GM21528 (cell line): ENCODE data around the gene FMNL3.

ENCODE experiments used
- ATAC-seq: cut with Tn5 transposase; IDR thresholded peaks from one replicate; pipeline ENCODE4 v1.9.1; 2021; ENCODE audit warnings: mild to moderate bottlenecking, moderate library complexity; ENCODE audit not compliant: unreplicated experiment, low FRiP score

FMNL3 gene

GRCh38 chr12:49658276-49658675, 48.9 kb downstream of the FMNL3 start:
- no peak for ATAC-seq

GRCh38 chr12:49655595-49656236, 51.5 kb downstream of the FMNL3 start:
- no peak for ATAC-seq

DNA sequence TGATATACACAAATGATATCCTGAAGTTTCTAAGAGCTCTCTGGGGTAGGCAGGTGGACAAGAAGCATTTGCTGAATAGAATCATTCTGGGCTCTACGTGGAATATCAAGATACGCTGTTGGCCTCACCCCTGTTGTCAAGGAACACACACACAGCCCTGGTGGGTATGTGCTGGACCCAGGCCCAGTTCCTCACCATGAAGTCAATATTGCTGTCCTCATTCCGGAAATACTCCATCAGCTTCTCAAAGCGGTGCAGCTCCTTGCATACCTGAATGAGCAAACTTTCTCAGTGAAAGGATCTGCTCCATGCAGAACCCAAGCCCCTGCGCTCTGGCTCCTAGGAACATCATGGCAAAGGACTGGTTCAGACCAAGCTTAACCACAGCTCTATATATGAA, 52.5 kb downstream of the FMNL3 start:
- ATAC-seq = no peak

DNA sequence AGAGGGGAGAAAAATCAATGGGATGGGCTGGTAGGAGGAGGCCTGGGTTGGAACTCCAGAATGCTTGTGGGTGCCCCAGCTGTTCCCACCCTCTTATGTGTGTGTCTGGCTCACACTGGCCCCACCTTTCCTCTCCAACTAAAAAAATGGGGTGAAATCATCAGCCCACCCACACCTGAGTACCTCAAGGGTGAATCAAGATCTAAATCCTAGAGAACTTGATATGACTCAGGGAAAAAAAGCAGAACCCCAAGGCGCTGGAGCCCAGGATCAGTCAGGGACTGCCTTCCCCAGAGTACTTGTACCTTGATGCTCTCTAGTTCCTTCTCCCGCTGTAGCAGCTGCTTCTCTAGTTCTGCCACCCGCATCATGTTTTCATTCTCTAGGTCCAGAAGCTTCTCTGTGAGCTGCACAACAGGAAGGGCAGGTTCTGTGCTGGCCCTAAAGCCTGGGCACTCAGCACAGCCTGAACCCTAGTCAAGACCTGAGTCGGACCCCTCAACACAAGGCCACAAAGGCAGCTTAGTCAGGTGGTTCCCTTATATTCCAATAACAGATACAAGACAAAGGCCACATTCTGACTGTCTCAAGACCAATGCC, 54.2 kb downstream of the FMNL3 start:
- no peak for ATAC-seq

- no peak for ATAC-seq
Observed at GRCh38 chr12:49651855-49652254, 55.4 kb downstream of the FMNL3 start.

DNA sequence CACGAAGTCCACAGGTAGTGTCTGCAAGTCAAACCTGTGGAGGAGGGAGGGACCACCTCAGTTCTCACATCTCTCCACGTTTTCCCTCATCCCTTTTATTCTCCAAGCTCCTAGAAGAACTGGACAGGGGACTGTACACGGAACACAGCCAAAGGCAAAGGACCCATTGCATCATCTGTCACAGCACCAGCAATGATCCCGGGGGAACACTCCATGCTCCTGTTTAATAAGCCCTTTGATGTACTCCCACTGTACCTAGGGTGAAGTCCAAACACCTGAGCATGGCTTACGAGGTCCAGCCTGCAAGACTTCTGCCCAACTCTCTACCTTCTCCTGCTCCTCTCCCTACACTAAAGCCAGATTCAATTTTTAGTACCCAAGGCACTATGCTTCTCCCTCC, 57.3 kb downstream of the FMNL3 start:
- ATAC-seq = no peak

DNA sequence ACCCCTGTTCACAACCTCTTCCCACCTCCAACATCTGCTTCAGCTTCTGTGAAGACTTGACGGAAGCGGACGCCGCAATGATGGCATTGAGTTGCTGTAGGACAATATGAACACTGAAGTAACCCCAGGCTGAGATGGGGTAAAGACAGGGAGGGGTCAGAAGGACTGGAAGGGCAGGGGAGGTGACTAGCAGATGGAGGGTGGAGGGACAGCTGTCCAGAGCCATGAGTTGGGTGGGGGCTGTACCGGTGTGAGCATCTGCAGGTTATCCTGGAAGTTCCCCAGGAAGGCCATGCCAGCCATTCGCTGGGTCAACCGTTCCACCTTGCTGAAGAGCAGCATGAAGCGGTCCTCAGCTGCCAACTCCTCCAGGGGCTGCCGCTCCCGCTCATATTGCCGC, 57.8 kb downstream of the FMNL3 start:
- ATAC-seq = no peak

- no peak for ATAC-seq
Observed at GRCh38 chr12:49648712-49649003, 58.5 kb downstream of the FMNL3 start.

DNA sequence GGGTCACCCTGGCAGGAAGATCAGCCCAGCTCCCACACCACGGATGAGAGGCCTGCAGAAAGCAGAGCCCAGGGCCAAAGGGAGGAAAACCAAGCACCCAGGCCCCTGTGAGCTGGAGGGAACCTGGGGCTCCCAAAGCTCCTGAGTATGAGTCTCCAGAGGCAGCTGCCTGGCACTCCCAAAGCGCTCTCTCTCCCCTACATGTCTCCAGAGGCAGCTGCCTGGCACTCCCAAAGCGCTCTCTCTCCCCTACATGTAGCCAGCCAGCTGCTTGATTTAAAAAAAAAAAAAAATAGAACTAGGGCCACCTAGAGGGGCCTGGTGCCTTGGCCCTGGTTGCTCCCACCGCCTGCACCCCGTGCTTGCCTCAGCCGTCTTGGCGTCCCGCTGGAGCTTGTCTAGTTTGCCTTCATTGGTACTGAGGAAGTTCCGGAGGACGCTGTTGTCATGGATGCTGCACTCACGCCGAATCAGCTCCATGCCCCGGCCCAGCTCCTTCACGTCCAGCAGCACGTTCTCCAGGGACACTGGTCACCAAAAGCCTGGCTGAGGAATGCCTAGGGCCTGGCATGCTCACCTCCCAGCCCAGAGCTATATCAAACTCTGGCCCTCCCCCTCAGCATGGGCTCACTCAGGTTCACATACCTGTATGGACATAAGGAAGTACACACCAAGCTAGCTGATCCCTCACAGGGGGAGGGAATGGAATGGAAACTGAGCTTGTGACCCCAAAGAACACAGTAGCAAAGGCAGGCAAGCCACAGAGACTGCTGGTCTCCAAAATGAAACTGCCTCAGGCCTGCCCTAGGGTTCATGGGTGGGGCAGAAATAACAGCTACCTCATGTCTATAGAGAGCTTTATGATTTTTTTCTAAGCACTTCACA, 59.1 kb downstream of the FMNL3 start:
- ATAC-seq = no peak

DNA sequence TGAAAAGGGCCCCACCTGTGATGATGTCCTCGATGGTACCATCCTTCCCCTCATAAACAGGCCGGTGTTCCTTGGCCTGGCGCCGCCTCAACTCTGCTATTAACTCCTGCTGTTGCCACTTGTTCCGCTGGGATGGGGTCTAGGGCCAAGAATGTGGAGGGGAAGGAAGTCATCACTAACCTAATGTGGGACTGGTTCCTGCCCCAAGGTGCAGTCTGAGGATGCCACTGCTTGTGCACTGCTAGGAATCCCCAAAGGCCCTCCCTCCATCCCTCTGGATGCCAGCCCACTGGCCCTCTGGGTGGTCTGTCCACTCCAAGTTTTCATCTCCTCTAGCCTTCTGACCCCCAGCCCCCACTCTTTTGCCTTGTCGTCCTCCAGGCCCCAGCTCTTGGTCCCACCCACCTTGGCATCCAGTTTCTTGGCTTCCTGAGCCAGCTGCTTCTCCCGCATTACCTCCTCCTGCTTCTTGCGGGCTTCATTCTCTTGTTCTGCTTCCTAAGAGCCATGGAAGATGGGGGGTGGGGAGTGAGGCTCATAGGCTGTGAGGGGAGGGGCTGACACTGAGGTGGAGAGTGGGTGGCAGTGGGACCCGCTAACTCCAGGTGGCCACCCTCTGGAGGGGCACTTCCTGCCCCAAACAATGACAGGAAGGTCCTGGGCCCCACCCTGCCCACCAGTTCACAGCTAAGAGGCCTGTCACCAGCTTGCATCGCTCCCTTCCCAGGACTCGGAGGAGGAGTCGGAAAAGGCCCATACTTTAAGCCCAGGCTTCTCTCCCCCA, 60.1 kb downstream of the FMNL3 start:
- ATAC-seq = no peak

DNA sequence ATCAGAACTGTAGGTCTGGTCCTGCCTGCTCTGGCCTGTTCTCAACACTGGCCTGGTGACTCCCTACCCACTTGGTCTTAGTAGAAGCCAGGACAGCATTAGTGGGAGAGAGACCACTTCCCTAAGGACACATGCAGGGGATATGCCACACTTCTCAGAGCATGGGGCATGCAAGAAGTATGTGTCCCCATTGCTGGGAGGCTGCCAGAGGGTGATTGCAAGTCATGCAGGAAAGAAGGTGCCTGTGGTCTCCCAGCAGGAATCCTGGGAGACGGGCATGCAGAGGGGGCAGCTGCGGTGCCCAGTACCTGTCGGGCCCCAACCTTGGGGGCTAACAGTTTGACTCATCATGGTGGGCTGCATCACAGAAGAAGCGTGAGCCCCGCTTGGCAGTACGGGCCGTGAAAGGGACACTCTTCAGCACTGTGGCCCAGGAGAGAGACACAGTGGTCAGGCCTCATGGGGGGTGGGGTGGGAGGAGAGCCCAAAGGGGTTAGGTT, 60.8 kb downstream of the FMNL3 start:
- ATAC-seq = no peak

GRCh38 chr12:49645146-49646039, 61.8 kb downstream of the FMNL3 start:
- ATAC-seq = no peak

DNA sequence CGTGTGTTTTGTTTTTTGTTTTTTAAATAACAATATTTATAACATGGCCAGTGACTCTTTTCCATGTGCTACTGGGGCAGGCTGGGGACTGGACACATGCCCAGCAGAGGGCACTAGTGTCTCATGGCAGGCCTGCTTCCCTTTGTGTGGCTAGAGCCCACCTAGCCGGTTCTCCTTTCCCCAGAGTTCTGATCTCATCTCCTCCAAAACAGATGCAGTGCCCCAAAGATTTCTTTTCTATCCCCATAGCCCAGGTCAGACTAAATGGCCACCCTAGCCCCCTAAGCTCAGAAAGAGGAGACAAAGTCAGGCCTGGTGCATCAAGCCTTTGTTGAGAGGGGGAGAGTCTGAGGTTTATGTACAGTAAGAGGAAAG, 62.6 kb downstream of the FMNL3 start:
- ATAC-seq = no peak

DNA sequence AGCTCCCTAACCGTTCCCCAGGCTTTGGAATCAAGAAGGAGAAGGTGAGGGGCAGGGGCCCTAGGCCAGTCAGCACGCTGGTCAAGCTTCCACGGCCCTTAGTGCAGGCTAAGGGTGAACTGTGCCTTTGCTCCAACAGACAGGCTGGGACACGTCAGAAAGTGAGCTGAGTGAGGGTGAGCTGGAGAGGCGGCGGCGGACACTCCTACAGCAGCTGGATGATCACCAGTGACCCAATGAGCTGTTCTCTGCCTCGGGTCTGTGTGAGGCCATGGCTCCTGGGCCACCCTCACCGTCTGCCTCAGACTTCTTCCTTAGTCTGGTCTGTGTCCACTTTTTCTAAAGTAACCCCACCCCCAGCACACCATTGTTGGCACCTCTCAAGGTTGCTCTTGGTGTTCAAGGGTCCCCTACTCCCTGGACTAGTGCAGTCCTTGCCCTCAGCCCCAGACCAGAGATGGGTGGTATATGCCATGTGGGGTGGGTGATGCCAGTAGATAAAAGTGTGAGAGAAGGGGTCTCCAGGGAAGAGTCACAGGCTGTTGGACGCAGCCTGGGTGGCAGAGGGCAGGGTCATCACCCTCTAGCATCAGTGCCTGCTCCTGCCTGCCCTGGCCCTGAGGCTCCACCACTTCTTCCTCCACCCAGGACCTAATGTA, 63.1 kb downstream of the FMNL3 start:
- no peak for ATAC-seq

GRCh38 chr12:49643135-49643534, 64.1 kb downstream of the FMNL3 start:
- ATAC-seq = no peak

GRCh38 chr12:49642370-49642802, 64.8 kb downstream of the FMNL3 start:
- ATAC-seq = no peak

DNA sequence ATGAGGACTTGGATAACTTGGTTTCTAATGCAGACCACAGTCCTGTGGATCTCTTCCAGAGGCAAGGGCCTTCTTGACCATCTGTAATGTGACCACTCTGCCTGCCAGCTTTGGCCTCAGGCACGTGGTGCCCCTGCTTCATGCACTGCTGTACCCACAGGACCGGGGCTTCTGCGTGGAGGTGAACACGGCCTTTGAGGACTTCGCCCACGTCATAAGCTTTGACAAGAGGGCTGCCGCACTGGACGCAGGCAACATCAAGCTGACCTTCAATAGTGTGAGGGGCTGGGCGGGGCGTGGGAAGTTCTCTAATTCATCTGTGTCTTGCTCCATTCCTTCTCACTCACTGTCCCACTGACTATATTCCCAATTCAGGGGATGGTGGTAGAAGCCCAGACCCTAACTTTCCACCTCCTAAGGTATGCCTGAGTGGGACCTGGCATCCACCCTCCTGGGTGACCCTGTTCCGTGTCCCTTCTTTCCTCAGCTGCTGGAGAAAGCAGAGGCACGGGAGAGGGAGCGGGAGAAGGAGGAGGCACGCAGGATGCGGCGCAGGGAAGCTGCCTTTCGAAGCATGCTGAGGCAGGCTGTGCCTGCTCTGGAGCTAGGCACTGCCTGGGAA, 65.3 kb downstream of the FMNL3 start:
- no peak for ATAC-seq

DNA sequence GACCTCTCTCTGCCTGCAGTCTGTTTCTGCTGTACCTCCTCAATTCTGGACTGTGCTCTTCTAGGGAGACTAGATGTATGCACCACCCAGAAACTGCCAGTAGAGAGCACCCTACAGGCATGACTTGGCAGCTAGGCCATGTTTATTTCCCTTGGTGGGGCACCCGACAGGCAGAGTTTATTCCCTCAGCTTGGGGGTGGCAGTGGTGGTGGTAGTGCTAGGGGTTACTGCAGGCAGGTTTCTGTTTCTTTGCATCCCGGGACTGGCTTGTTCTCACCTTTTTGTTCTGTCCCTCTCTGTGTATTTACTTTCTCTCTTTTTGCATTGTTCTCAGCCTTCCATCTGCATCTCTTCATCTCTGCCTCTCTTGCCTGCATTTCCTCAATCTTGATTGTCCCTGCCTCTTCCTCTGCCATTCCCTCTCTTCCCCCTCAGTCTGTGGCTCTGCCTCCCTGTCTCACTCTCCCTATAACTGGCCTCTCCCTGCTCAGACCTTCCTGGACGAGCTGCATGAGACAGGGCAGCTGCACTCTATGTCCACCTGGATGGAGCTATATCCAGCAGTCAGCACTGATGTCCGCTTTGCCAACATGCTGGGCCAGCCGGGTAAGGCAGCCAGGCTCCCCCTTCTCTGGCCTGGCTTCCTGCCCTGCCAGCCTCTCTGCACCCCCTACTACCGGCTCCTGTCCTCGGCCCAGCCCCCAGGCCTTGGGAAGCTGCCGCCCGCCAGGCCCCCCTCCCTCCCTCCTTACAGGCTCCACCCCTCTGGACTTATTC, 70.0 kb downstream of the FMNL3 start:
- no peak for ATAC-seq
